GM21619 (cell line): Measurements from ENCODE around the gene IFNL4.
"Not testable (repeated sequence)": the region's sequence is repeated elsewhere in the genome, so short reads cannot be mapped to it uniquely, and the experiment has no call there.

ENCODE experiments used
- ATAC-seq: cut with Tn5 transposase; IDR thresholded peaks from one replicate; pipeline ENCODE4 v1.9.1; 2021; ENCODE audit not compliant: unreplicated experiment

Gene IFNL4

GRCh38 chr19:39261704-39262103 lies 13.0 kb upstream of the IFNL4 start:
- ATAC-seq = no peak

GRCh38 chr19:39257227-39257626 lies 8.6 kb upstream of the IFNL4 start:
- ATAC-seq = no peak

GRCh38 chr19:39254531-39255345 lies 6.1 kb upstream of the IFNL4 start:
- no peak for ATAC-seq

GRCh38 chr19:39253374-39254149 lies 4.9 kb upstream of the IFNL4 start:
- ATAC-seq = no peak

GRCh38 chr19:39252458-39252857 lies 3.8 kb upstream of the IFNL4 start:
- ATAC-seq = no peak

- ATAC-seq = no peak
Observed at GRCh38 chr19:39251846-39252245, 3.2 kb upstream of the IFNL4 start.

- ATAC-seq = no peak
Observed at GRCh38 chr19:39251081-39251480, 2.4 kb upstream of the IFNL4 start.

- no peak for ATAC-seq
Observed at GRCh38 chr19:39247701-39248664, 673 bp downstream of the IFNL4 start.

- no peak for ATAC-seq
Observed at GRCh38 chr19:39246951-39247669, 1.5 kb downstream of the IFNL4 start.

GRCh38 chr19:39245166-39245565 lies 3.5 kb downstream of the IFNL4 start:
- ATAC-seq = not testable (repeated sequence)

- not testable (repeated sequence) for ATAC-seq
Observed at GRCh38 chr19:39244410-39245100, 4.1 kb downstream of the IFNL4 start, which contains the start of gene IFNL3. Gene IFNL3, minus strand, starts transcription at chr19:39245006. Its CDS starts 39 bp downstream, at chr19:39244967.

- not testable (repeated sequence) for ATAC-seq
Observed at GRCh38 chr19:39243741-39244140, 4.9 kb downstream of the IFNL4 start.

- no peak for ATAC-seq
Observed at GRCh38 chr19:39240421-39240820, 8.2 kb downstream of the IFNL4 start.

- no peak for ATAC-seq
Observed at GRCh38 chr19:39238944-39239343, 9.7 kb downstream of the IFNL4 start.

GRCh38 chr19:39238209-39238608 lies 10.4 kb downstream of the IFNL4 start:
- ATAC-seq = no peak

GRCh38 chr19:39237200-39238184 lies 11.2 kb downstream of the IFNL4 start:
- no peak for ATAC-seq

- ATAC-seq = no peak
Observed at GRCh38 chr19:39236527-39236926, 12.1 kb downstream of the IFNL4 start.

- ATAC-seq = no peak
Observed at GRCh38 chr19:39232708-39233107, 15.9 kb downstream of the IFNL4 start.
